ENCODE measurements around the gene ADAMTS10. TPM values are rescaled to one million over a fixed set of nuclear protein-coding genes. Genes with fewer than 3 reads are reported as not detected.

Gene ADAMTS10
- polyA plus RNA-seq, 6 donors from 2014 or later: 0.31 TPM; not detected in 5

Other genes starting within 250 kb of the ADAMTS10 start
- gene ANGPTL4, start 246.6 kb downstream of the ADAMTS10 start, polyA plus RNA-seq (ENCODE audit: low read depth in 6 of 6): not detected
- 10 to 100 TPM; 47.9 to 81.2 (median 58.2) TPM for gene RAB11B, start 220.4 kb downstream of the ADAMTS10 start, polyA plus RNA-seq (ENCODE audit: low read depth in 6 of 6)
- gene MARCHF2, start 197.4 kb downstream of the ADAMTS10 start, polyA plus RNA-seq (ENCODE audit: low read depth in 6 of 6): 10 to 100 TPM; 19.9 to 40.4 (median 31.3) TPM
- gene HNRNPM, start 165.7 kb downstream of the ADAMTS10 start, polyA plus RNA-seq (ENCODE audit: low read depth in 6 of 6): 100 to 1,000 TPM; 185 to 283 (median 210) TPM
- gene PRAM1, start 108.1 kb downstream of the ADAMTS10 start, polyA plus RNA-seq (ENCODE audit: low read depth in 6 of 6): under 1 TPM in 2 of 6 donors, not detected in 4; 0.26 to 0.27 TPM
- gene ZNF414, start 96.5 kb downstream of the ADAMTS10 start, polyA plus RNA-seq (ENCODE audit: low read depth in 6 of 6): 10 to 100 TPM in 4 of 6 donors, 1 to 10 TPM in 2; 7.4 to 25.5 (median 11.7) TPM
- gene MYO1F, start 33.3 kb downstream of the ADAMTS10 start, polyA plus RNA-seq (ENCODE audit: low read depth in 6 of 6): 10 to 100 TPM in 3 of 6 donors, 1 to 10 TPM in 3; 7.2 to 24.4 (median 9.6) TPM
- not detected for gene NFILZ, start 19.9 kb upstream of the ADAMTS10 start, polyA plus RNA-seq (ENCODE audit: low read depth in 6 of 6)
- not detected for gene ACTL9, start 88.1 kb upstream of the ADAMTS10 start, polyA plus RNA-seq (ENCODE audit: low read depth in 6 of 6)
- not detected for gene OR2Z1, start 110.9 kb upstream of the ADAMTS10 start, polyA plus RNA-seq (ENCODE audit: low read depth in 6 of 6)
- 10 to 100 TPM in 3 of 6 donors, 1 to 10 TPM in 2, not detected in 1; 4.8 to 12.0 (median 10.2) TPM for gene ZNF558, start 221.6 kb upstream of the ADAMTS10 start, polyA plus RNA-seq (ENCODE audit: low read depth in 6 of 6)
- gene MBD3L1, start 221.7 kb upstream of the ADAMTS10 start, polyA plus RNA-seq (ENCODE audit: low read depth in 6 of 6): not detected